Erythroblast (primary cell): Measurements from ENCODE around the gene PLSCR3.
"Not testable (repeated sequence)": the region's sequence is repeated elsewhere in the genome, so short reads cannot be mapped to it uniquely, and the experiment has no call there.

Source experiments
- DNase-seq, 2 experiments: peaks; one replicate each; lab custom pipeline; 2025; lab: John Stamatoyannopoulos, UW
- GATA1 ChIP-seq: IDR thresholded peaks from 2 replicates; pipeline ENCODE4 v1.6.1; 2011; ENCODE audit warnings: low read depth, mild to moderate bottlenecking, control low read depth, low read length, moderate library complexity
- POLR2A ChIP-seq: IDR thresholded peaks from 2 replicates; pipeline ENCODE4 v1.6.1; 2011; ENCODE audit warnings: mild to moderate bottlenecking, low read length

Gene PLSCR3

GRCh38 chr17:7389924-7390910 lies 4.1 kb downstream of the PLSCR3 start:
- no peak for TF ChIP-seq POLR2A
- no peak for TF ChIP-seq GATA1
- no peak for DNase-seq

GRCh38 chr17:7388856-7389255 lies 5.5 kb downstream of the PLSCR3 start:
- DNase-seq, result no peak
- TF ChIP-seq POLR2A (no peak), GATA1 (no peak)

GRCh38 chr17:7384489-7385081 lies 9.7 kb downstream of the PLSCR3 start:
- TF ChIP-seq POLR2A, result no peak
- TF ChIP-seq GATA1, result no peak
- no peak for DNase-seq

- peak; percentile 45 to 68 for DNase-seq
- no peak for TF ChIP-seq GATA1
- TF ChIP-seq POLR2A, result no peak
Observed at GRCh38 chr17:7383742-7384488, 10.4 kb downstream of the PLSCR3 start.

GRCh38 chr17:7383371-7383741 lies 11.0 kb downstream of the PLSCR3 start:
- TF ChIP-seq POLR2A (no peak), GATA1 (no peak)
- no peak for DNase-seq

- no peak for TF ChIP-seq GATA1
Observed at GRCh38 chr17:7382901-7383300, 11.4 kb downstream of the PLSCR3 start.

GRCh38 chr17:7380855-7381683 lies 13.3 kb downstream of the PLSCR3 start, which contains the start of gene TNK1:
TNK1 (plus strand) TSS chr17:7381089; CDS start chr17:7382927, 1,838 bp downstream.
- no peak for DNase-seq
- TF ChIP-seq POLR2A (no peak), GATA1 (no peak)

More at GRCh38 chr17:7382901-7383300, 11.4 kb downstream of the PLSCR3 start:
- no peak for DNase-seq

- no peak for DNase-seq
- TF ChIP-seq GATA1 (no peak), POLR2A (no peak)
Observed at GRCh38 chr17:7380321-7380720, 14.0 kb downstream of the PLSCR3 start.

GRCh38 chr17:7379134-7379533 lies 15.2 kb downstream of the PLSCR3 start:
- DNase-seq, result no peak
- TF ChIP-seq POLR2A (no peak), GATA1 (no peak)

GRCh38 chr17:7374353-7374752 lies 20.0 kb downstream of the PLSCR3 start:
- DNase-seq, result no peak
- TF ChIP-seq GATA1, result no peak
- TF ChIP-seq POLR2A, result no peak

GRCh38 chr17:7370853-7371252 lies 23.5 kb downstream of the PLSCR3 start:
- DNase-seq, result no peak
- TF ChIP-seq GATA1 (no peak), POLR2A (no peak)

GRCh38 chr17:7369825-7370224 lies 24.5 kb downstream of the PLSCR3 start:
- TF ChIP-seq GATA1 (no peak), POLR2A (no peak)
- no peak for DNase-seq

- not testable (repeated sequence) for DNase-seq
Observed at GRCh38 chr17:7368599-7368994, 25.7 kb downstream of the PLSCR3 start.
